SK-N-SH (cell line): ENCODE data around the gene SMAD5.

Experiments used
- CHD2 ChIP-seq: fragments of 150-350 bp; IDR thresholded peaks from 2 replicates; pipeline ENCODE4 v1.6.1; 2018; ENCODE audit warnings: low read length; ENCODE audit not compliant: partially characterized antibody
- CTCF ChIP-seq: fragments of 200-600 bp; sonication (generic); IDR thresholded peaks from 2 replicates; pipeline ENCODE4 v1.6.1; 2017; ENCODE audit warnings: antibody characterized with exemption, mild to moderate bottlenecking, moderate library complexity
- EP300 ChIP-seq, 2 experiments: IDR thresholded peaks; 2 replicates each; pipeline versions ENCODE4 v1.4.0 to v1.6.1; 2012; ENCODE audit warnings: borderline replicate concordance in 1 of 2, low read depth in 1 of 2, low read length in 1 of 2
- EZH2phosphoT487 ChIP-seq: fragments of 200-600 bp; sonication (generic); IDR thresholded peaks from 2 replicates; pipeline ENCODE4 v1.6.1; 2017; ENCODE audit warnings: low read depth, mixed run types, mild to moderate bottlenecking, antibody characterized with exemption, moderate library complexity, borderline replicate concordance
- GATA2 ChIP-seq: sonication (generic); formaldehyde crosslinking; IDR thresholded peaks from 2 replicates; pipeline ENCODE4 v1.5.0; 2020; ENCODE audit warnings: mild to moderate bottlenecking, missing genetic modification reagents
- MXI1 ChIP-seq: IDR thresholded peaks from 2 replicates; pipeline ENCODE4 v1.6.1; 2012; ENCODE audit warnings: mild to moderate bottlenecking, low read depth, low read length, improper control_type of control experiment
- POLR2AphosphoS5 ChIP-seq: IDR thresholded peaks from 2 replicates; pipeline ENCODE4 v1.6.1; 2012; ENCODE audit warnings: low read depth, low read length
- RAD21 ChIP-seq: IDR thresholded peaks from 2 replicates; pipeline ENCODE4 v1.6.1; 2012; ENCODE audit warnings: mild to moderate bottlenecking, low read length
- RFX5 ChIP-seq: IDR thresholded peaks from 2 replicates; pipeline ENCODE4 v1.6.1; 2012; ENCODE audit warnings: mild to moderate bottlenecking, improper control_type of control experiment, low read length
- TAF1 ChIP-seq: IDR thresholded peaks from 2 replicates; pipeline ENCODE4 v1.6.1; 2012; ENCODE audit warnings: low read depth, mild to moderate bottlenecking, low read length, moderate library complexity, borderline replicate concordance
- TEAD4 ChIP-seq: IDR thresholded peaks from 2 replicates; pipeline ENCODE4 v1.4.0; 2012; ENCODE audit warnings: mild to moderate bottlenecking, borderline replicate concordance; ENCODE audit not compliant: insufficient read depth
- USF2 ChIP-seq: fragments of 150-350 bp; IDR thresholded peaks from 2 replicates; pipeline ENCODE4 v1.6.1; 2017; ENCODE audit warnings: antibody characterized with exemption, low read length, low read depth, borderline replicate concordance

GRCh38 chr5:136221340-136221739 lies 88.7 kb downstream of the SMAD5 start:
- TF ChIP-seq CTCF (no peak), POLR2AphosphoS5 (no peak), MXI1 (no peak), GATA2 (CRISPR knock-in tag) (no peak), EZH2phosphoT487 (no peak), RAD21 (no peak), TEAD4 (no peak), CHD2 (no peak), RFX5 (no peak), TAF1 (no peak), USF2 (no peak), EP300 (IDR thresholded peaks at IDR 0.05; ENCODE audit: borderline replicate concordance in 1 of 2, low read depth in 1 of 2, low read length in 1 of 2) (no peak)
